Glomerular endothelial cell (primary cell): ENCODE measurements around the gene S100A1. TPM values are rescaled to one million over a fixed set of nuclear protein-coding genes. Genes with fewer than 3 reads are reported as not detected.
"Not testable (repeated sequence)": the region's sequence is repeated elsewhere in the genome, so short reads cannot be mapped to it uniquely, and the experiment has no call there.

Experiments
- DNase-seq: peaks from one replicate; pipeline ENCODE4 v3.0.0-alpha.2; 2011; ENCODE audit warnings: low read depth, low spot score; ENCODE audit errors: extremely low read depth
- total RNA-seq: library from RNA; depleted of rRNA; stranded (reverse); fragments of >200 nt; gene quantifications from 2 replicates; pipeline ENCODE4 v1.2.3, GENCODE V29; 2015

S100A1 gene
- total RNA-seq, 1 donor from 2014 or later = not detected

- no peak for DNase-seq
Measured at GRCh38 chr1:153649863-153650235, 21.6 kb downstream of the S100A1 start.

- no peak for DNase-seq
Measured at GRCh38 chr1:153651771-153652170, 23.5 kb downstream of the S100A1 start.

GRCh38 chr1:153652805-153653500 is 24.7 kb downstream of the S100A1 start:
- no peak for DNase-seq

- DNase-seq = no peak
Measured at GRCh38 chr1:153655333-153655732, 27.1 kb downstream of the S100A1 start.

GRCh38 chr1:153658400-153659174 is 30.4 kb downstream of the S100A1 start, which contains the start of gene SNAPIN:
Gene SNAPIN, plus strand, starts transcription at chr1:153658703. Its CDS starts 41 bp downstream, at chr1:153658744.
- no peak for DNase-seq

- no peak for DNase-seq
Measured at GRCh38 chr1:153659175-153659534, 30.9 kb downstream of the S100A1 start.

GRCh38 chr1:153659656-153660055 is 31.4 kb downstream of the S100A1 start:
- DNase-seq = no peak

GRCh38 chr1:153661111-153661708 is 33.0 kb downstream of the S100A1 start:
- no peak for DNase-seq

GRCh38 chr1:153662269-153662668 is 34.0 kb downstream of the S100A1 start:
- DNase-seq = no peak

GRCh38 chr1:153663211-153663610 is 35.0 kb downstream of the S100A1 start:
- no peak for DNase-seq

- no peak for DNase-seq
Measured at GRCh38 chr1:153667439-153667838, 39.2 kb downstream of the S100A1 start.

GRCh38 chr1:153668672-153669071 is 40.4 kb downstream of the S100A1 start:
- not testable (repeated sequence) for DNase-seq

GRCh38 chr1:153669606-153670005 is 41.4 kb downstream of the S100A1 start:
- no peak for DNase-seq

GRCh38 chr1:153670257-153670858 is 42.1 kb downstream of the S100A1 start:
- no peak for DNase-seq

GRCh38 chr1:153670859-153671627 is 42.8 kb downstream of the S100A1 start, which contains the start of gene ILF2:
Gene ILF2, minus strand, starts transcription at chr1:153670993. Its CDS starts 71 bp downstream, at chr1:153670922.
- DNase-seq = peak; percentile 100

GRCh38 chr1:153671628-153672353 is 43.6 kb downstream of the S100A1 start:
- DNase-seq = not testable (repeated sequence)

- DNase-seq = no peak
Measured at GRCh38 chr1:153673511-153673910, 45.3 kb downstream of the S100A1 start.

- peak; percentile 51 for DNase-seq
Measured at GRCh38 chr1:153677718-153678518, 49.7 kb downstream of the S100A1 start.
